Tibial nerve (tissue), 4 donors: ENCODE measurements around the gene MROH7.

Experiments used
- EP300 ChIP-seq, 2 donors: sonication (generic); formaldehyde crosslinking; IDR thresholded peaks; one replicate each; pipeline ENCODE4 v1.6.1; 2017; ENCODE audit warnings: antibody characterized with exemption in 2 of 2, mild to moderate bottlenecking in 1 of 2
- POLR2A ChIP-seq, 2 donors: fragments of 450-650 bp; IDR thresholded peaks; one replicate each; pipeline ENCODE4 v1.6.1; 2017; ENCODE audit warnings: antibody characterized with exemption in 2 of 2, mild to moderate bottlenecking in 2 of 2, moderate library complexity in 2 of 2
- TF ChIP-seq, protein P1 (sequence below), 5 experiments: fragments of 200-600 bp in 3 of 5; fragments of 450-650 bp in 2 of 5; sonication (generic) in 3 of 5; IDR thresholded peaks; one replicate each; pipeline ENCODE4 v1.5.1; 2016 to 2019; ENCODE audit warnings: antibody characterized with exemption in 5 of 5, mild to moderate bottlenecking in 3 of 5, moderate library complexity in 2 of 5

DNA sequence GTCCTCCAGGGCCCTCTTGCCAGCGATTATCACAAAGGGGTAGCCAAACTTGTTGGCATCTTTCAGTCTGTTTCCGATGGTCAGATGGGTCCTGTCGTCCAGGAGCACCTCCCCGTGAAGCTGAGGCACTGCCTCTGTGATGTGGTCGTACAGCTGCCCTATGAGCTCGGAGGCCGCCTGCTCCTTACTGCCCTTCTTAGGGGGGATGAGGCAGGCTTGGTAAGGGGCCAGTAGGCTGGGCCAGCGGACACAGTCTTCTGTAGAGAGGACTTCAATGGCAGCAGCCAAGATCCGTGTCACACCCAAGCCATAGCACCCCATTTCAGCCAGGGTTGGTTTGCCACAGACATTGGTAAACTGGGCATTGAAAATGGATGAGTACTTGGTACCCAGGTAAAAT, 116.2 kb downstream of the MROH7 start:
- no peak for TF ChIP-seq POLR2A (IDR thresholded peaks at IDR 0.05)
- TF ChIP-seq EP300 (IDR thresholded peaks at IDR 0.05): no peak
- TF ChIP-seq, protein P1, sequence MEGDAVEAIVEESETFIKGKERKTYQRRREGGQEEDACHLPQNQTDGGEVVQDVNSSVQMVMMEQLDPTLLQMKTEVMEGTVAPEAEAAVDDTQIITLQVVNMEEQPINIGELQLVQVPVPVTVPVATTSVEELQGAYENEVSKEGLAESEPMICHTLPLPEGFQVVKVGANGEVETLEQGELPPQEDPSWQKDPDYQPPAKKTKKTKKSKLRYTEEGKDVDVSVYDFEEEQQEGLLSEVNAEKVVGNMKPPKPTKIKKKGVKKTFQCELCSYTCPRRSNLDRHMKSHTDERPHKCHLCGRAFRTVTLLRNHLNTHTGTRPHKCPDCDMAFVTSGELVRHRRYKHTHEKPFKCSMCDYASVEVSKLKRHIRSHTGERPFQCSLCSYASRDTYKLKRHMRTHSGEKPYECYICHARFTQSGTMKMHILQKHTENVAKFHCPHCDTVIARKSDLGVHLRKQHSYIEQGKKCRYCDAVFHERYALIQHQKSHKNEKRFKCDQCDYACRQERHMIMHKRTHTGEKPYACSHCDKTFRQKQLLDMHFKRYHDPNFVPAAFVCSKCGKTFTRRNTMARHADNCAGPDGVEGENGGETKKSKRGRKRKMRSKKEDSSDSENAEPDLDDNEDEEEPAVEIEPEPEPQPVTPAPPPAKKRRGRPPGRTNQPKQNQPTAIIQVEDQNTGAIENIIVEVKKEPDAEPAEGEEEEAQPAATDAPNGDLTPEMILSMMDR (IDR thresholded peaks at IDR 0.05): no peak
